Mesothelial cell of epicardium (in vitro differentiated cells): ENCODE results near the gene CCSER2. TPM values are rescaled to one million over a fixed set of nuclear protein-coding genes. Genes with fewer than 3 reads are reported as not detected.
"Not testable (repeated sequence)": the region's sequence is repeated elsewhere in the genome, so short reads cannot be mapped to it uniquely, and the experiment has no call there.

Experiments used
- DNase-seq, 2 experiments: peaks; one replicate each; pipeline ENCODE4 v3.0.0; 2021; ENCODE audit warnings: low spot score in 2 of 2; ENCODE audit not compliant: unreplicated experiment in 2 of 2
- H3K27ac Mint-ChIP-seq: 2 replicates; pipeline ENCODE4 v1.8.0; 2021; ENCODE audit warnings: mixed read lengths
- H3K27me3 Mint-ChIP-seq: 2 replicates; pipeline ENCODE4 v1.8.0; 2021; ENCODE audit warnings: low read depth, mixed read lengths
- H3K36me3 Mint-ChIP-seq: 2 replicates; pipeline ENCODE4 v1.8.0; 2021; ENCODE audit warnings: mixed read lengths
- H3K4me1 Mint-ChIP-seq: 2 replicates; pipeline ENCODE4 v1.8.0; 2021; ENCODE audit warnings: mixed read lengths
- H3K4me3 Mint-ChIP-seq: 2 replicates; pipeline ENCODE4 v1.8.0; 2021; ENCODE audit warnings: mild to moderate bottlenecking, moderate library complexity, mixed read lengths
- H3K9me3 Mint-ChIP-seq: 2 replicates; pipeline ENCODE4 v1.8.0; 2021; ENCODE audit warnings: mixed read lengths
- total RNA-seq: library from RNA; stranded (reverse); gene quantifications from 3 replicates; pipeline ENCODE4 v1.2.1, GENCODE V29; 2021
- TF ChIP-seq, protein P1 (sequence below): fragments of 200-600 bp; sonication (generic); IDR thresholded peaks from one replicate; pipeline ENCODE4 v1.5.0; 2021; ENCODE audit warnings: antibody characterized with exemption; ENCODE audit not compliant: unreplicated experiment

The CCSER2 gene
- total RNA-seq, 1 donor from 2014 or later, result 37.1 TPM

- Mint-ChIP-seq H3K36me3 (peaks cover 16% of the 10 kb centered on the region), H3K9me3 (peaks cover 21% of the 10 kb centered on the region), H3K4me1 (peaks cover 42% of the 10 kb centered on the region), H3K27me3 (no peaks in the 10 kb centered on the region), H3K4me3 (no peak overlapping the region), H3K27ac (peak overlapping the region; percentile 79)
- no peak for DNase-seq
- TF ChIP-seq, protein P1, sequence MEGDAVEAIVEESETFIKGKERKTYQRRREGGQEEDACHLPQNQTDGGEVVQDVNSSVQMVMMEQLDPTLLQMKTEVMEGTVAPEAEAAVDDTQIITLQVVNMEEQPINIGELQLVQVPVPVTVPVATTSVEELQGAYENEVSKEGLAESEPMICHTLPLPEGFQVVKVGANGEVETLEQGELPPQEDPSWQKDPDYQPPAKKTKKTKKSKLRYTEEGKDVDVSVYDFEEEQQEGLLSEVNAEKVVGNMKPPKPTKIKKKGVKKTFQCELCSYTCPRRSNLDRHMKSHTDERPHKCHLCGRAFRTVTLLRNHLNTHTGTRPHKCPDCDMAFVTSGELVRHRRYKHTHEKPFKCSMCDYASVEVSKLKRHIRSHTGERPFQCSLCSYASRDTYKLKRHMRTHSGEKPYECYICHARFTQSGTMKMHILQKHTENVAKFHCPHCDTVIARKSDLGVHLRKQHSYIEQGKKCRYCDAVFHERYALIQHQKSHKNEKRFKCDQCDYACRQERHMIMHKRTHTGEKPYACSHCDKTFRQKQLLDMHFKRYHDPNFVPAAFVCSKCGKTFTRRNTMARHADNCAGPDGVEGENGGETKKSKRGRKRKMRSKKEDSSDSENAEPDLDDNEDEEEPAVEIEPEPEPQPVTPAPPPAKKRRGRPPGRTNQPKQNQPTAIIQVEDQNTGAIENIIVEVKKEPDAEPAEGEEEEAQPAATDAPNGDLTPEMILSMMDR, result no peak
These were observed 194.4 kb downstream of the CCSER2 start for GRCh38 chr10:84522612-84523462.

DNA sequence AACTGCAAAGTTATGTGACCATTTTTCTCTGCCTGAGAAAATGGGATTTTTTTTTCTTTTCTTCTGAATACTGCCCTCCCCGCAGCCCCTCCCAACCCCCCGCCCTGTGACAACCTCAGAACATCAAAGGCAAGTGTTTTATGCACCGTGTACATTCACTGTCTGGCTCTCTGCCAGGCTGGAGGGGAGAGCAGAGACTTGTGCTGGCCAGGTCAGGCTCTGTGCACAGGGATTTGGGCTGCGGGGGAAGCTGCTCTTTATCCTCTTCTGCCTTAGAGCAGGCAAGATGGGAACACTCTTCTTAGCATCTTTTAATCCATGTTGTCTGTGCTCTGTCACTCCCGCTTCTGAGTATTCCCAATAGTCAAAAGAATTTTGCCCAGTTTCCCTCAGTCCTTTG lies 195.1 kb downstream of the CCSER2 start:
- no peak for DNase-seq
- Mint-ChIP-seq H3K9me3 (peaks cover 21% of the 10 kb centered on the region), H3K4me3 (no peak overlapping the region), H3K36me3 (peaks cover 16% of the 10 kb centered on the region), H3K4me1 (peaks cover 44% of the 10 kb centered on the region), H3K27ac (peak overlapping the region; percentile 79), H3K27me3 (no peaks in the 10 kb centered on the region)
- TF ChIP-seq, protein P1, result no peak

DNA sequence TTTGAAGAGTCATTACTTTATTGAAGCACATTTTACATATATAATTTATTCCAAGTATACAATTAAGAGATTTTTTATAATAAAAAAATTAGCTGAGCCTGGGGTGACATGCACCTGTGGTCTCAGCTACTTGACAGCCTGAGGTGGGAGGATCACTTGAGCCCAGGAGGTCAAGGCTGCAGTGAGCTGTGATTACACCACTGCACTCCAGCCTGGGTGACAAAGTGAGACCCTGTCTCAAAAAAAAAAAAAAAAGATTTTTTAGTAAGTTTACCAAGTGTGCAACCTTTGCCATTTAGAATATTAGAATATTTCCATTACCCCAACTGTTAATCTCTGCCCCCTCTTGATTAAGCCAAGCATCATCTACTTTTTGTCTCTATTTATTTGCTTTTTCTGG lies 196.0 kb downstream of the CCSER2 start:
- peak overlapping the region; percentile 76 for H3K27ac Mint-ChIP-seq
- peaks cover 21% of the 10 kb centered on the region for H3K9me3 Mint-ChIP-seq
- H3K36me3 Mint-ChIP-seq, result peaks cover 16% of the 10 kb centered on the region
- H3K4me3 Mint-ChIP-seq, result no peak overlapping the region
- H3K27me3 Mint-ChIP-seq, result no peaks in the 10 kb centered on the region
- TF ChIP-seq, protein P1, result no peak
- peaks cover 50% of the 10 kb centered on the region for H3K4me1 Mint-ChIP-seq
- no peak for DNase-seq

DNA sequence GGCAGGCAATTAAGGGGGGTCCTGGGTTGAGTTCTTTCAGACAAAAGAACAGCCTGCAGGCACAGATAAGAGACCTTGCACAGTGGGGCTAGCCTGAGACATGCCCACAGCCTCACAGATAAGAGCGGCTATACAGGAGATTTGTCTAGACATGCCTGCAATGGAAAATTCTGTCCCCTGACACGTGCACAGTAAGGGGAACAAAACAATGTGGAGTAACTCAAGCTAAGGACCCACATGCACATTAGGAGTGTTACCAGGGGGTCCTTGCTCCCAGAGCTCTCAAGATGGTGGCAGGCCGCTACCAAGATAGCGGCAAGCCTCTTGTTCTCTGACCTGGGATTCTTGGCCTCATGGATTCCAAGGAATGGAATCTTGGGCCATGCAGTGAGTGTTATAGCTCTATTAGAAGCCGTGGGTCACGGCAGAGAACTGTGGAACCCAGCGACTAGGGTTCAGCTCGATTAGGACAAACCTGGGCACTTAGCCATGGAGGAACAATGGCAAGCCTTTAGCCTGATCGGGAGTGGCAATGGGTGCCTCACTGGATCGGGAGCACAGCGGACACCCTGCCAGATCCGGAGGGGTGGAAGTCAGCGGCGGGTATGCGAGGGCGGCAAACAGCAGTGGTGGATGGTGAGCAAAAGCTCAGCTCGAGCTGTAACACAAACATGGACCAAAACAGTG lies 196.9 kb downstream of the CCSER2 start:
- Mint-ChIP-seq H3K9me3 (peaks cover 21% of the 10 kb centered on the region), H3K27ac (peak overlapping the region; percentile 76), H3K4me1 (peaks cover 50% of the 10 kb centered on the region), H3K36me3 (peaks cover 16% of the 10 kb centered on the region), H3K27me3 (no peaks in the 10 kb centered on the region), H3K4me3 (no peak overlapping the region)
- no peak for DNase-seq
- TF ChIP-seq, protein P1, result no peak

GRCh38 chr10:84525807-84526182 lies 197.4 kb downstream of the CCSER2 start:
- Mint-ChIP-seq H3K27ac (peak overlapping the region; percentile 68), H3K4me1 (peaks cover 45% of the 10 kb centered on the region), H3K36me3 (peaks cover 16% of the 10 kb centered on the region), H3K9me3 (peaks cover 21% of the 10 kb centered on the region)
- H3K27me3 Mint-ChIP-seq, H3K4me3 Mint-ChIP-seq, DNase-seq: not testable (repeated sequence)

DNA sequence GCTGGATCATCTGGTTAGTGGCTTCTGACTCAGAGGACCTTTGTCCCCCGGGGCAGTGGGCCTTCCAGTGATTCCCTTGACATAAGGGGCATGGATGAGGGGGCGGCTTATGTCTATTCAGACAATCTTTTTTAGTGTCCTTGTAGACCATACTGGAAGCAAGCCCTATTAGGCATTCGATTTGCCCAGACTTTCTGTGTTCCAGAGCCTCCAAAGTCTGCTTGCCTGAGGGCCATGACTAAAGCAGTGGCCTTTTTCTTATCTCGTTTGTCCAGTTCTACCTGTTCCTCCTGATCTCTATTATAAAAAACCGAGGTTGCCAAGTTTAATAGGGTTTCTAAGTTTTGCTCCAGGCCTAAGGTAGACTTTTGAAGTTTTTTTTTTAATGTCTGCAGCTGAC lies 199.0 kb downstream of the CCSER2 start:
- H3K4me3 Mint-ChIP-seq, DNase-seq, H3K27me3 Mint-ChIP-seq: not testable (repeated sequence)
- peaks cover 34% of the 10 kb centered on the region for H3K4me1 Mint-ChIP-seq
- peak overlapping the region; percentile 85 for H3K27ac Mint-ChIP-seq
- peaks cover 16% of the 10 kb centered on the region for H3K36me3 Mint-ChIP-seq
- H3K9me3 Mint-ChIP-seq, result peaks cover 21% of the 10 kb centered on the region

DNA sequence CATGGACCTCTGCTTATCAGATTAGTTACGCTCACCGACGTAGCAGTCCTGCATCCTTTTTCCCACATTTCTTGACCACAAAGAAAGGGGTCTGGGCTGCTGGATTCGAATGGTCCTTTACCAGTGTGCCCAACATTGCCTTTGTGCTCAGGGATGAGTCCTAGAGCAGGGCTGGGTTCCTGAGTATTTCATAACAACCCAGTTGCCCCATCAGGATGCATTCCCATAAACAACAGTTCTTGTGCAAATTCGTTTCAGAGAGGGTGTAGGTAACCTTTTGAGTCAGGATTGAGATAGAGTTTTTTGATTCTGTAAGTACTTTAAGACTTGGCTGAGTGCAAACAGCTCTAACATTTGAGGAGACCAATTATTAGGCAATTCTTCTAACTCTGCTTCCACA lies 200.1 kb downstream of the CCSER2 start:
- H3K27ac Mint-ChIP-seq, H3K27me3 Mint-ChIP-seq, DNase-seq, H3K4me3 Mint-ChIP-seq: not testable (repeated sequence)
- Mint-ChIP-seq H3K9me3 (peaks cover 27% of the 10 kb centered on the region), H3K36me3 (peaks cover 16% of the 10 kb centered on the region), H3K4me1 (peaks cover 23% of the 10 kb centered on the region)
